ENCODE measurements around the gene BBS9. TPM values are rescaled to one million over a fixed set of nuclear protein-coding genes. Genes with fewer than 3 reads are reported as not detected.

BBS9 gene
- total RNA-seq, 1 donor from 2014 or later, result 22.6 TPM

DNA sequence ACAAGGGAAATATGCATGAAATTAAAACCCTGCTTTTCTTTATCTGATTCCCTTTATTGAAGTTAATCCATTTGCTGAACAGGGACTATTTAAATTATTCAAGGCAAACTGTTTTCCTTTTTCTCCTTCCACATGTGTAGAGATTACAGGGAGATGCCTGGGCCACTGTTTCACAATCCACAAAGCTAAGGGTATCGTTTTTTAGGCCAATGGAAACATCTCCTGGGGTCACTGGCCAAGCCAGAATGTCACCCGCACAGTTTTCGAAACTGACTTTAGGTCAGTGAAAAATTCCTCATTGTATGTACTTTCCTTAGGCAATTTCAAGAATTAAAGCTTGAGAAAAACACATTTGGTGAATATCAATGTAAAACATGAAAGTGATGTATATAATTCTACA is 516.8 kb downstream of the BBS9 start:
- H3K27me3 Mint-ChIP-seq (ENCODE audit: unreplicated experiment), result no peaks in the 10 kb centered on the region
- peaks cover 5% of the 10 kb centered on the region for H3K36me3 Mint-ChIP-seq (ENCODE audit: unreplicated experiment)
- H3K4me1 Mint-ChIP-seq (ENCODE audit: unreplicated experiment), result peaks cover 24% of the 10 kb centered on the region
- no peak overlapping the region for H3K27ac Mint-ChIP-seq (ENCODE audit: unreplicated experiment)
- no peak for DNase-seq (ENCODE audit: extremely low spot score, unreplicated experiment)
- TF ChIP-seq, protein P1, sequence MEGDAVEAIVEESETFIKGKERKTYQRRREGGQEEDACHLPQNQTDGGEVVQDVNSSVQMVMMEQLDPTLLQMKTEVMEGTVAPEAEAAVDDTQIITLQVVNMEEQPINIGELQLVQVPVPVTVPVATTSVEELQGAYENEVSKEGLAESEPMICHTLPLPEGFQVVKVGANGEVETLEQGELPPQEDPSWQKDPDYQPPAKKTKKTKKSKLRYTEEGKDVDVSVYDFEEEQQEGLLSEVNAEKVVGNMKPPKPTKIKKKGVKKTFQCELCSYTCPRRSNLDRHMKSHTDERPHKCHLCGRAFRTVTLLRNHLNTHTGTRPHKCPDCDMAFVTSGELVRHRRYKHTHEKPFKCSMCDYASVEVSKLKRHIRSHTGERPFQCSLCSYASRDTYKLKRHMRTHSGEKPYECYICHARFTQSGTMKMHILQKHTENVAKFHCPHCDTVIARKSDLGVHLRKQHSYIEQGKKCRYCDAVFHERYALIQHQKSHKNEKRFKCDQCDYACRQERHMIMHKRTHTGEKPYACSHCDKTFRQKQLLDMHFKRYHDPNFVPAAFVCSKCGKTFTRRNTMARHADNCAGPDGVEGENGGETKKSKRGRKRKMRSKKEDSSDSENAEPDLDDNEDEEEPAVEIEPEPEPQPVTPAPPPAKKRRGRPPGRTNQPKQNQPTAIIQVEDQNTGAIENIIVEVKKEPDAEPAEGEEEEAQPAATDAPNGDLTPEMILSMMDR (IDR thresholded peaks at IDR 0.05), result no peak
- no peak overlapping the region for H3K4me3 Mint-ChIP-seq (ENCODE audit: unreplicated experiment)
- peaks cover 4% of the 10 kb centered on the region for H3K9me3 Mint-ChIP-seq (ENCODE audit: unreplicated experiment)

DNA sequence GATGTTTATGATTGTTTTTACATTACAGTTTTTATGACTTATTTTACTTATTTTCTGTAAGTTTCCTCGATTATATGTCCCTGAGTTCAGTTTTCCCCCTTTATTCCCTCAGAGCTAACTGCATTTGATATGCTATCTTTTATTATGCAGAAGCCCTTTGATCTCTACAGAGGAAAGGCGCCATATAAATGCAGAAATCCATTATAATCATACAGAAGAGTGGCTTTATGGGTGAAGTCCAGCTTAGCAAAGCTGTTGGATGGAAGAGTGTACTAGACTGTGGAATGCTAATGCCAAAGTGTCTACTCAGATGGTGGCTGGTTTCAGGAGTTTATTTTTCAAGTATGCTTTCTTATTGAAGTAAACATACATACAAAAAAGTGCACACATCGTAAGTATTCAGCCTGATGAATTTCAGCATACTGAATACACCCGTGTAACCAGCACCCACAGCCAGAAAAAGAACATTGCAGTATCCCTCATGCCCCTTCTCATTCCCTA is 517.6 kb downstream of the BBS9 start:
- TF ChIP-seq, protein P1 (IDR thresholded peaks at IDR 0.05), result no peak
- Mint-ChIP-seq H3K27me3 (ENCODE audit: unreplicated experiment) (no peaks in the 10 kb centered on the region), H3K4me1 (ENCODE audit: unreplicated experiment) (peaks cover 24% of the 10 kb centered on the region), H3K9me3 (ENCODE audit: unreplicated experiment) (peaks cover 4% of the 10 kb centered on the region), H3K4me3 (ENCODE audit: unreplicated experiment) (no peak overlapping the region), H3K36me3 (ENCODE audit: unreplicated experiment) (peaks cover 5% of the 10 kb centered on the region), H3K27ac (ENCODE audit: unreplicated experiment) (no peak overlapping the region)
- no peak for DNase-seq (ENCODE audit: extremely low spot score, unreplicated experiment)

DNA sequence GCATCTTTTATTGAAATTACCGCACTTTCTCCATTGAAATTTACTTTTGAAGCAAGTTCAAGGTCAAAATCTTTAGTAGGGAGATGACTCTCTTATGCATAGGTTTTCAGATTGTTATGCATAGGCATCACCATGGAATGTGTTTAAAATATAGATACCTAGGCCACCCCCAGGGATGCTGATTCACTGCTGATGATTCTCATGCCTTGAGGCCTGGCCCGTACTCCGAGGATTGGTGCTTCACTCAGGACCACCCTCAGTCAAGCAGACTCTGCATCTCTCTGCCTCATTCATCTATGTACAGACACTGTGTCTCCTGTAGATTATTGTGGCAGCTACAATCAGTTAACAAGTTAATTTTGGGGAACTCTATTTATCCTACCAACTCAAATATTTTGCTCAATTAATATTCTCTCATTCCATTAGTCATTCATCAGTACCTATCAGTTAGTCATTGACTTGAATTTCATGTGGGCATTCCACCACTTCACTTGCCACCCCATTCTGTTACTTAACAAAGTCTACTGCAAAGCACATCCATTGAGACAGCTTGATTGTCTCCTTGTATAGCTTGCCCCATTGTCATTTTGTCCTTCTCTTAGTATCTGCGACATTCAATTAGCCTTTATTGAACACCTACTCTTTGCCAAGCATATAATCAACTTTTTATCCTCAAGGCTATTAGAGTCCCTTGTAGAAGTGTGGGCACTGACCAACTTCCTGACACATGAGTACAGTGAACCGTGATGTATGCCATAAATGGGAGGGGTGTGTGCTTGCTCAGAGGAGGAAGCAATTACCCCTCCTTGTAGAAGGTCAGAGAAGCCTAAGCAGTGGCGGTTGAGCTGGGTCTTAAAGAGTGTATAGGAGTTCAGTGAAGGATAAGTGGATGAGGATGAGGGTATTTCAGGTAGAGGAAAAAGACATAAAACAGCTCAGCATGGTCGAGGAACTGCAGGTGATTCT is 520.4 kb downstream of the BBS9 start:
- no peak overlapping the region for H3K4me3 Mint-ChIP-seq (ENCODE audit: unreplicated experiment)
- H3K27ac Mint-ChIP-seq (ENCODE audit: unreplicated experiment), result no peak overlapping the region
- no peaks in the 10 kb centered on the region for H3K27me3 Mint-ChIP-seq (ENCODE audit: unreplicated experiment)
- H3K4me1 Mint-ChIP-seq (ENCODE audit: unreplicated experiment), result peaks cover 14% of the 10 kb centered on the region
- no peaks in the 10 kb centered on the region for H3K36me3 Mint-ChIP-seq (ENCODE audit: unreplicated experiment)
- TF ChIP-seq, protein P1 (IDR thresholded peaks at IDR 0.05), result no peak
- no peak for DNase-seq (ENCODE audit: extremely low spot score, unreplicated experiment)
- peaks cover 4% of the 10 kb centered on the region for H3K9me3 Mint-ChIP-seq (ENCODE audit: unreplicated experiment)

DNA sequence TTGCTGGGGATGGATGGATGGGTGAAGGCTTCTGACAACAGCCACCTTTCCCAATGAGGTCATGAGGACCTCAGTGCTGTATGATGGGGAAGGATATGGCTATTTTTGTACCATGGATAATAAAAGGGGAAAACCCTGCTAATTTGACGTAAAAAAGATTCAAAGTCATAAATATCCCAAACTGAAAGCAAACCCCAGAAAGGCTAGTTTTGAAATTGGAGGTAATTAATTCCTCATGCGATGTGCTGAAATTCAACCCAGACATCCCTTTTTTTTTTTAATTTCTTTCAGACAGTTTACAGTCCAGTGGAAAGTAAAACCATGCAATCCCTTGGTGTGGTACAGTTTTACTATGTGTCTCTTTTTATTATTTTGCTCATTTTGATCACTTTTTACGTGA is 521.5 kb downstream of the BBS9 start:
- no peaks in the 10 kb centered on the region for H3K27me3 Mint-ChIP-seq (ENCODE audit: unreplicated experiment)
- DNase-seq (ENCODE audit: extremely low spot score, unreplicated experiment), result no peak
- H3K4me1 Mint-ChIP-seq (ENCODE audit: unreplicated experiment), result peaks cover 3% of the 10 kb centered on the region
- H3K9me3 Mint-ChIP-seq (ENCODE audit: unreplicated experiment), result peaks cover 4% of the 10 kb centered on the region
- TF ChIP-seq, protein P1 (IDR thresholded peaks at IDR 0.05), result no peak
- no peaks in the 10 kb centered on the region for H3K36me3 Mint-ChIP-seq (ENCODE audit: unreplicated experiment)
- H3K4me3 Mint-ChIP-seq (ENCODE audit: unreplicated experiment), result no peak overlapping the region
- H3K27ac Mint-ChIP-seq (ENCODE audit: unreplicated experiment), result no peak overlapping the region

DNA sequence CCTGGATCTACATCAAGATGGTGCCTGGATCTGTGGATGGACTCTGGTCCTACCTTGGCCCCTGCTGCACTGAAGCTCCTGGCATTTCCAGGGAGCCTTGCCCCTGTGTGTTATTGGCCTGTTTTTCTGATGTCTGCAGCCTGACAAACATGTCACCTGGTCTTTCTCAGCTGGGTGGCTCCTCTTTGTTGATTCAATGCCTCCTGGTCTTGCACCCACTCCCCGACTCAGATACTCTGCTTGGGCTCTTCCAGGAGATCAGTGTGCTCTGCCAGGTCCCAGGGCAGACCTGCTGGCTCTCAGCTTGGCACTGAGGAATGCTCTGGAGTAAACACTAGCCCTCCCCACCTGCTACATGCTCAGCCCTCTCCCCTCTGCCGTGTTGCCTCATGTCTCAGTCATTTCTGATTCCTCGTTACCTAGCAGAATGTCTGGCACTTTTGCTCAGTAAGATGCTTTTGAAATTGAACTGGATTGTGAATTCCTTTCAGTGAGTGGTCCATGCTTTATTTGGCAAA is 522.7 kb downstream of the BBS9 start:
- Mint-ChIP-seq H3K9me3 (ENCODE audit: unreplicated experiment) (peaks cover 4% of the 10 kb centered on the region), H3K27ac (ENCODE audit: unreplicated experiment) (no peak overlapping the region), H3K27me3 (ENCODE audit: unreplicated experiment) (no peaks in the 10 kb centered on the region)

More for the DNA sequence above, 522.7 kb downstream of the BBS9 start:
- Mint-ChIP-seq H3K36me3 (ENCODE audit: unreplicated experiment) (no peaks in the 10 kb centered on the region), H3K4me1 (ENCODE audit: unreplicated experiment) (peaks cover 3% of the 10 kb centered on the region), H3K4me3 (ENCODE audit: unreplicated experiment) (no peak overlapping the region)
- DNase-seq (ENCODE audit: extremely low spot score, unreplicated experiment), result no peak
- TF ChIP-seq, protein P1 (IDR thresholded peaks at IDR 0.05), result no peak
